GM03348 (cell line): ENCODE data around the gene PHF14.
"Not testable (repeated sequence)": the region's sequence is repeated elsewhere in the genome, so short reads cannot be mapped to it uniquely, and the experiment has no call there.

ENCODE experiments used
- DNase-seq: peaks from one replicate; pipeline ENCODE4 v3.0.0; 2012; ENCODE audit warnings: low spot score

Gene PHF14

GRCh38 chr7:10990748-10991147, 17.1 kb downstream of the PHF14 start:
- not testable (repeated sequence) for DNase-seq

- not testable (repeated sequence) for DNase-seq
These were observed 22.0 kb downstream of the PHF14 start for GRCh38 chr7:10995482-10996166.

- no peak for DNase-seq
These were observed 25.5 kb downstream of the PHF14 start for GRCh38 chr7:10998996-10999757.

- DNase-seq: no peak
These were observed 31.5 kb downstream of the PHF14 start for GRCh38 chr7:11005202-11005601.

GRCh38 chr7:11006291-11006690, 32.6 kb downstream of the PHF14 start:
- DNase-seq: no peak

GRCh38 chr7:11009631-11010030, 36.0 kb downstream of the PHF14 start:
- DNase-seq: peak; percentile 7

GRCh38 chr7:11021468-11021867, 47.8 kb downstream of the PHF14 start:
- no peak for DNase-seq

- DNase-seq: peak; percentile 5
These were observed 53.0 kb downstream of the PHF14 start for GRCh38 chr7:11026452-11027359.

- DNase-seq: no peak
These were observed 62.0 kb downstream of the PHF14 start for GRCh38 chr7:11035661-11036060.

GRCh38 chr7:11039974-11040373, 66.3 kb downstream of the PHF14 start:
- DNase-seq: no peak

- DNase-seq: no peak
These were observed 80.4 kb downstream of the PHF14 start for GRCh38 chr7:11054033-11054432.

GRCh38 chr7:11060893-11061292, 87.2 kb downstream of the PHF14 start:
- DNase-seq: no peak

- DNase-seq: no peak
These were observed 88.4 kb downstream of the PHF14 start for GRCh38 chr7:11062110-11062509.

GRCh38 chr7:11069591-11069990, 95.9 kb downstream of the PHF14 start:
- no peak for DNase-seq

- DNase-seq: peak; percentile 6
These were observed 104.1 kb downstream of the PHF14 start for GRCh38 chr7:11077816-11078215.

GRCh38 chr7:11078247-11078834, 104.7 kb downstream of the PHF14 start:
- no peak for DNase-seq

- no peak for DNase-seq
These were observed 106.2 kb downstream of the PHF14 start for GRCh38 chr7:11079907-11080306.

- no peak for DNase-seq
These were observed 108.4 kb downstream of the PHF14 start for GRCh38 chr7:11082121-11082520.

- DNase-seq: peak; percentile 5
These were observed 109.0 kb downstream of the PHF14 start for GRCh38 chr7:11082552-11083213.

GRCh38 chr7:11083214-11083568, 109.5 kb downstream of the PHF14 start:
- no peak for DNase-seq

GRCh38 chr7:11104578-11104977, 130.9 kb downstream of the PHF14 start:
- no peak for DNase-seq

GRCh38 chr7:11109659-11110058, 136.0 kb downstream of the PHF14 start:
- DNase-seq: no peak
